ENCODE results near the gene GCH1.

Gene GCH1

DNA sequence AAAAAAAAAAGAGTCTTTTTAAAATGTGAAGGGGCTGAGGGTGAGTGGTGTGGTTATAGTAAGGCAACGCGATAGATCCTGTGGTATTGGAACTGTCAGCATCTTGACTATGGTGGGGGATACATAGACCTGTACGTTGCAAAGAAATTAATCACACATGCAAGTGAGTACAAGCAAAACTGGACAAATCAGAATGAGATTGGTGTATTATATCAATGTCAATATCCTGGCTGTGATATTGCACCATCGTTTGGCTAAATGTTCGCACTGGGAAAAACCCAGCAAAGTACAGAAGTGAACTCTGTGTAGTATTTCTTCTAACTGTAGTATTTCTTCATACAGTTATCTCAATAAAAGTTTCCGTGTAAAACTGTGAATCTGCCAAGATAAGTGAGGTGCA lies 67.9 kb downstream of the GCH1 start:
- DNase-seq: no peak
- intact Hi-C loops (cut with DNase I; ENCODE audit: low total_unique reads): no loop called here
- Histone ChIP-seq H3K9me3 (no peaks in the 10 kb centered on the region), H3K27ac (no peak overlapping the region), H3K4me1 (peaks cover 0 to 8% (median 8%) of the 10 kb centered on the region in 4 donors), H3K4me3 (no peak overlapping the region), H3K36me3 (no peaks in the 10 kb centered on the region), H3K27me3 (no peaks in the 10 kb centered on the region)
- TF ChIP-seq, protein P1, sequence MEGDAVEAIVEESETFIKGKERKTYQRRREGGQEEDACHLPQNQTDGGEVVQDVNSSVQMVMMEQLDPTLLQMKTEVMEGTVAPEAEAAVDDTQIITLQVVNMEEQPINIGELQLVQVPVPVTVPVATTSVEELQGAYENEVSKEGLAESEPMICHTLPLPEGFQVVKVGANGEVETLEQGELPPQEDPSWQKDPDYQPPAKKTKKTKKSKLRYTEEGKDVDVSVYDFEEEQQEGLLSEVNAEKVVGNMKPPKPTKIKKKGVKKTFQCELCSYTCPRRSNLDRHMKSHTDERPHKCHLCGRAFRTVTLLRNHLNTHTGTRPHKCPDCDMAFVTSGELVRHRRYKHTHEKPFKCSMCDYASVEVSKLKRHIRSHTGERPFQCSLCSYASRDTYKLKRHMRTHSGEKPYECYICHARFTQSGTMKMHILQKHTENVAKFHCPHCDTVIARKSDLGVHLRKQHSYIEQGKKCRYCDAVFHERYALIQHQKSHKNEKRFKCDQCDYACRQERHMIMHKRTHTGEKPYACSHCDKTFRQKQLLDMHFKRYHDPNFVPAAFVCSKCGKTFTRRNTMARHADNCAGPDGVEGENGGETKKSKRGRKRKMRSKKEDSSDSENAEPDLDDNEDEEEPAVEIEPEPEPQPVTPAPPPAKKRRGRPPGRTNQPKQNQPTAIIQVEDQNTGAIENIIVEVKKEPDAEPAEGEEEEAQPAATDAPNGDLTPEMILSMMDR (IDR thresholded peaks at IDR 0.05): no peak

DNA sequence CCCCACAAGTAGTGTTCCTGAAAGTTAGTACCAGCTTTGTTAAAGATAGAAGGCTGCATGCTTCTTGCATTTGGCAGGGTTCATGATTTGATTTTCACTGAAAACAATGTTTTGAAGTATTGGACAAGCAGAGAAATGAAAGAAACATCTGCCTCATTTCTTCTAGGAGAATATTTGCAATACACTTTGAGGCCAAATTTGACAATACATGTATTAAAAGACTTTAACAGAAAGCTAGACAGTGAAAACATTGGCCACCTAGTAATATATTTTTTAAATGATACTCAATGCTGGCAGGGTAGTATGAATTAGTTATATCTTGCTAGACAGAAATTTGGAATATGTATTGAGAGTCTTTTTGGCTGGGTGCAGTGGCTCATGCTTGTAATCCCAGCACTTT lies 68.5 kb downstream of the GCH1 start:
- H3K4me1 ChIP-seq: peaks cover 0 to 6% (median 2%) of the 10 kb centered on the region in 4 donors
- H3K9me3 ChIP-seq: no peaks in the 10 kb centered on the region
- no peak for DNase-seq
- no peak overlapping the region for H3K27ac ChIP-seq
- intact Hi-C loops (cut with DNase I; ENCODE audit: low total_unique reads): no loop called here
- H3K27me3 ChIP-seq: no peaks in the 10 kb centered on the region
- no peak overlapping the region for H3K4me3 ChIP-seq
- TF ChIP-seq, protein P1 (IDR thresholded peaks at IDR 0.05): no peak
- no peaks in the 10 kb centered on the region for H3K36me3 ChIP-seq

DNA sequence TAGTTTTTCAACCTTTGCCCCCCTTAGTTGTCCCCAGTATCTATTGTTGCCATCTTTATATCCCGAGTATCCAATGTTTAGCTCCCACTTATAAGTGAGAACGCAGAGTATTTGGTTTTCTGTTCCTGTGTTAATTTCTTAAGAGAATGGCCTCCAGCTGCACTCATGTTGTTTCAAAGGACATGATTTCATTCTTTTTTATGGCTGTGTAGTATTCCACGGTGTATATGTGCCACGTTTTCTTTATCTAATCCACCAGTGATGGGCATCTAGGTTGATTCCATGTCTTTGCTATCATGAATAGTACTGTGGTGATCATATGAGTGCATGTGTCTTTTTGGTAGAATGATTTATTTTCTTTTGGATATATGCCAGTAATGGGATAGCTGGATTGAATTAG lies 72.0 kb downstream of the GCH1 start:
- H3K9me3 ChIP-seq: no peaks in the 10 kb centered on the region
- intact Hi-C loops (cut with DNase I; ENCODE audit: low total_unique reads): no loop called here
- H3K4me1 ChIP-seq: no peaks in the 10 kb centered on the region

DNA sequence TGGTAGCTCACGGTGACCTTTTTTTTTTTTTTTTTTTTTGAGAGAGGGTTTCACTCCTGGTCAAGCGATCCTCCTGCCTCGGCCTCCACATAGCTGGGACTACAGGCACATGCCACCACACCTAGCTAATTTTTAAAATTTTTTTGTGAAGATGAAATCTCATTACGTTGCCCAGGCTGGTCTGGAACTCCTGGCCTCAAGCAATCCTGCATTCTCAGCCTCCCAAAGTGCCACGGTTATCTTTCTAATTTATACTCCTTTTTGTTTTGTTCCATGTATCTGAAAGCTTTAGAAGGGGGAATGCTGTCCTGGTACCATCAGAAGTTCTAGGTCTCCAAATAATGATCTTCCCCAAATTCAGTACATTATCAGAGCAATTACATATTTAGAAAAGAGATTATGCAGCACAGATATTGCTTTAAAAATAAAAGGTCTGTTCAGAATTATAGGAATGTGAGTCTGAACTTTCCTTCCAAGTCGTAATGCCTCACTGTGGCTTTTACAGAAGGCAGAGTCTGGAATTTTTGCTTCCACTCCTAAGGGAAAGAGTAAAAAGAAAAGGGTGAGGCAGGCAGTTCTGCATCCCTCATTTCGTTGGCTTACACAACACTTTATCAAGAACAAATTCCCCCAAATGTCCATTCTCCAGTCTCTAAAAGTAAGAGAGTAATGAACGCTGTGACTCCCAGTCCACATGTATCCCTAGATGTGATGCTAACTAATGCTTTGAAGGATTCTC lies 73.0 kb downstream of the GCH1 start:
- intact Hi-C loops (cut with DNase I; ENCODE audit: low total_unique reads): no loop called here
- TF ChIP-seq, protein P1 (IDR thresholded peaks at IDR 0.05): no peak
- Histone ChIP-seq H3K4me1 (no peaks in the 10 kb centered on the region), H3K36me3 (no peaks in the 10 kb centered on the region), H3K9me3 (peaks cover 0 to 6% (median 0%) of the 10 kb centered on the region in 3 donors), H3K27ac (no peak overlapping the region), H3K4me3 (no peak overlapping the region), H3K27me3 (no peaks in the 10 kb centered on the region)
- no peak for DNase-seq

More for the DNA sequence above, 72.0 kb downstream of the GCH1 start:
- no peaks in the 10 kb centered on the region for H3K27me3 ChIP-seq
- H3K4me3 ChIP-seq: no peak overlapping the region
- H3K36me3 ChIP-seq: no peaks in the 10 kb centered on the region
- TF ChIP-seq, protein P1 (IDR thresholded peaks at IDR 0.05): no peak
- H3K27ac ChIP-seq: no peak overlapping the region
- no peak for DNase-seq

DNA sequence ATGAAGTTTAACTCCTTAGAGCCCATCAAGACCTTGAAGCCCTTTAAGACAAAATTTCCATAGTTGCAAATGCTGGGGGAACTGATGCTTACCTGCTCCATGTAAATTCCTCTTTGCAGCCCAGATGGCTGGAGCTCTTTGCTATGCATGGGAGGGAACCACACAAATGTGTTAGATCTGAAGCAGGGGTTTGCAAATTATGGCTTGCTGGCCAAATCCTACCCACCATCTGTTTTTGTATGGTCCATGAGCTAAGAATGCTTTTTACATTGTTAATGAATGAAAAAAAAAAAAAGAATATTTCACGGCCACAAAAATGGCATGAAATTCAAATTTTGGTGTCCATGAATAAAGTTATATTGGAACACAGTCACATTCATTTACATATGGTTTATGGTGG lies 74.6 kb downstream of the GCH1 start:
- Histone ChIP-seq H3K9me3 (peaks cover 0 to 20% (median 14%) of the 10 kb centered on the region in 3 donors), H3K27me3 (no peaks in the 10 kb centered on the region), H3K4me3 (no peak overlapping the region), H3K36me3 (no peaks in the 10 kb centered on the region), H3K4me1 (no peaks in the 10 kb centered on the region), H3K27ac (no peak overlapping the region)
- intact Hi-C loops (cut with DNase I; ENCODE audit: low total_unique reads): no loop called here
- no peak for DNase-seq
- TF ChIP-seq, protein P1 (IDR thresholded peaks at IDR 0.05): no peak

Data from tibial artery (tissue), 4 donors.